CD4-positive, alpha-beta T cell (primary cell): ENCODE results near the gene OR2V1. TPM values are rescaled to one million over a fixed set of nuclear protein-coding genes. Genes with fewer than 3 reads are reported as not detected.
"Not testable (repeated sequence)": the region's sequence is repeated elsewhere in the genome, so short reads cannot be mapped to it uniquely, and the experiment has no call there.

Source experiments
- ATAC-seq: fragments of 200-7000 bp; cut with Tn5 transposase; one replicate; pipeline ENCODE4 v1.10.0; 2022; ENCODE audit warnings: mild to moderate bottlenecking; ENCODE audit not compliant: poor library complexity
- CTCF ChIA-PET: fragments of 350-600 bp; sonication (Branson Sonifier 250); formaldehyde crosslinking; loops from one replicate; lab custom pipeline; 2021; ENCODE audit warnings: antibody characterized with exemption, inconsistent platforms; lab: Charles Lee
- POLR2A ChIA-PET: fragments of 350-600 bp; sonication (Branson Sonifier 250); formaldehyde crosslinking; loops from one replicate; lab custom pipeline; 2021; ENCODE audit warnings: antibody characterized with exemption, inconsistent platforms; lab: Charles Lee
- DNase-seq, 14 experiments: peaks; one replicate each; pipeline ENCODE4 v3.0.0-alpha.2; 2013 to 2020; ENCODE audit warnings: mixed read lengths in 2 of 14
- H3K27ac ChIP-seq, 2 donors: one replicate each; pipeline versions ENCODE4 v1.5.1 to v1.7.0; 2013; ENCODE audit warnings: low read length in 2 of 2, low read depth in 1 of 2, mild to moderate bottlenecking in 1 of 2
- H3K27me3 ChIP-seq, 2 experiments: 1 replicate in 1 of 2; 2 replicates in 1 of 2; pipeline versions ENCODE4 v1.6.1 to v1.7.0; 2013; ENCODE audit warnings: low read length in 2 of 2, control low read depth in 1 of 2, mild to moderate bottlenecking in 1 of 2, moderate library complexity in 1 of 2; ENCODE audit not compliant: insufficient read depth in 2 of 2, control insufficient read depth in 1 of 2
- H3K36me3 ChIP-seq: one replicate; pipeline ENCODE4 v1.6.1; 2013; ENCODE audit warnings: low read length, control low read depth; ENCODE audit not compliant: insufficient read depth
- H3K4me1 ChIP-seq: one replicate; pipeline ENCODE4 v1.6.1; 2013; ENCODE audit warnings: low read length, control low read depth; ENCODE audit not compliant: insufficient read depth
- H3K4me3 ChIP-seq: one replicate; pipeline ENCODE4 v1.5.1; 2013; ENCODE audit warnings: mild to moderate bottlenecking, low read length, moderate library complexity
- H3K9me3 ChIP-seq, 2 experiments: 1 replicate in 1 of 2; 2 replicates in 1 of 2; pipeline versions ENCODE4 v1.6.1 to v1.7.0; 2013; ENCODE audit warnings: low read length in 2 of 2, mild to moderate bottlenecking in 2 of 2, control low read depth in 1 of 2, moderate library complexity in 1 of 2; ENCODE audit not compliant: control insufficient read depth in 1 of 2, insufficient read depth in 1 of 2
- H3K27ac Mint-ChIP-seq: one replicate; pipeline ENCODE4 v1.8.0; 2020; ENCODE audit warnings: mixed read lengths
- H3K27me3 Mint-ChIP-seq: one replicate; pipeline ENCODE4 v1.8.0; 2021; ENCODE audit warnings: mixed read lengths
- H3K36me3 Mint-ChIP-seq: one replicate; pipeline ENCODE4 v1.8.0; 2021; ENCODE audit warnings: low read depth, mixed read lengths
- H3K4me1 Mint-ChIP-seq: one replicate; pipeline ENCODE4 v1.8.0; 2021; ENCODE audit warnings: low read depth, mixed read lengths
- H3K4me3 Mint-ChIP-seq: one replicate; pipeline ENCODE4 v1.8.0; 2020; ENCODE audit warnings: mild to moderate bottlenecking, mixed read lengths
- H3K9me3 Mint-ChIP-seq: one replicate; pipeline ENCODE4 v1.8.0; 2020; ENCODE audit warnings: mixed read lengths
- CTCF ChIP-seq: fragments of 200-600 bp; IDR thresholded peaks from one replicate; pipeline ENCODE4 v1.8.0; 2022; ENCODE audit warnings: antibody characterized with exemption, mild to moderate bottlenecking
- intact Hi-C, 2 experiments: fragments of 100-400 bp; cut with DNase I in 1 of 2; cut with micrococcal nuclease in 1 of 2; formaldehyde crosslinking; loops; one replicate each; pipeline versions ENCODE4 v1.15.1 to v1.9.0; 2023 to 2025; cut with DNase I, micrococcal nuclease
- total RNA-seq, 174 experiments: library from RNA in 2 of 174; stranded (reverse) in 2 of 174; gene quantifications; one replicate each; pipeline ENCODE4 v1.2.3 and lab custom pipeline; 2021 to 2026

The OR2V1 gene
- total RNA-seq, 2 experiments from 2014 or later = not detected

- H3K27me3 Mint-ChIP-seq = peaks cover 51% of the 10 kb centered on the region
- H3K27ac ChIP-seq, DNase-seq, CTCF ChIA-PET, intact Hi-C loops, H3K27ac Mint-ChIP-seq, POLR2A ChIA-PET, H3K4me3 ChIP-seq, H3K4me1 ChIP-seq, H3K36me3 Mint-ChIP-seq, H3K4me3 Mint-ChIP-seq, H3K9me3 Mint-ChIP-seq, ATAC-seq, H3K36me3 ChIP-seq: not testable (repeated sequence)
- H3K4me1 Mint-ChIP-seq = peaks cover 23% of the 10 kb centered on the region
- peaks cover 0 to 17% of the 10 kb centered on the region in 2 experiments for H3K9me3 ChIP-seq
- H3K27me3 ChIP-seq = peaks cover 31 to 44% of the 10 kb centered on the region in 2 experiments
These were observed 28.9 kb downstream of the OR2V1 start for GRCh38 chr5:181101930-181102674.

DNA sequence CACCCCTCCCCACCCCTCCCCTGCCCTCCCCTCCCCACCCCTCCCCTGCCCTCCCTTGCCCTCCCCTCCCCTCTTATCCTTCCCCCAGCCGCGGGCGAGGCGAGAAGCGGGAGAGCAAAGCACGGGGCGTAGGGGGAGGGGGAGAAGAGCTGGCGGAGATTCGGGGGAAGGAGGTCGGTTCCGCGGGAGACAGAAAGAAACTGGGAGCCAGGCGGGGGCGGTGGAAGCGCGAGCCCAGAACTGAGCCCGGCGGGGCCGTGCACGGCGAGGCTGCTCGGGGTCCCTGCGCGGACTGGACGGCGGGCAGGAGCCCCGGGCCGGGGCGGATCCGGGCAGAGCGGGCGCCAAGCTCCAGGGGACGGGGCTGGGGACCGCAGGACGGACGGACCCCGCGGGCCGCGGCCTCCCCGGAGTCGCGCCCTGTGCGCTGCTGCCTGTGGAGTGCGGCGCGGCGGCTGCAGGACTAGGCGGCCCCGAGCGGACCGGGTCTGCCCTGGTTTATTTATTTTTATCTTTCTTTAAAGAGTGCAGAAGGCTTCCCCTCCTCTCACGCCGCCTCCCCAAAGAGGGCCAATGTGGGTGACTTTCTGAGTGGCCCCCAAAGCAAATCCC, 29.8 kb downstream of the OR2V1 start:
- DNase-seq, H3K4me3 Mint-ChIP-seq, POLR2A ChIA-PET: not testable (repeated sequence)

DNA sequence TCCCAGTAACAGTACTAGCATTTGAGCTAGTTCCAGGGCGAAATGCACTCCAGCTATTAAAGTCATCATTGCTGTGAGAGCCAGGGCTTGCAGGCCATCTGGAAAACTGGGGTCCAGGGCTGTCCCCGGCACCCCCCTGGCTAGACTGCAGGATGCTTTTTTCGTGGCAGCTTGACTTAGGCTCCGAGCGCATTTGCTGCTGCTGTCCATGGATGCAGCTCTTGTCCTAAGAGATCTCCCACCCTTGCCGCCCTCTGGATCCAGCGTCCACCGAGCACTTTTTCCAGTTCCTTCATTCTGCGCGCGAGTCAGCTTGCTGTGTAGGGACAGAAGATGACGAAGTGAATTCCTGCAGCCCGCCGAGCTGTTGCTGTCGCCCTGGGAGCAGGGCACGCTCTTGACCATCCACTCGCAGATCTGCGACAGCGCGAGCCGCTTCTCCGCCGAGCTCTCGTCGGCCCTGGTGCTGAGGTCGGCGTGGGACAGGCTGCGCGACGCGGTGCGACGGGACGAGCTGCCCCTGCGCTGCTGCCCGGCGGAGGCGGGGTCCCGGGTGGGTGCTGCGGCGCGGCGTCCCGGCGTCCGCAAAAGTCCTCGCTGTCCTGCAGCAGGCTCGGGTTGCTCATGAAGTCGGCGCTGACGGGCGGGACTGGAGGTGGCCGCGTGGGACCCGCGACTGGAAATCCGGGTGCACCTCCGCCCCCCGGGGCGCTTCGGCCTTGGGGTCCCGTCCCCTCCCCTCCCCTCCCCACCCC, 30.7 kb downstream of the OR2V1 start:
- DNase-seq = no peak
- Histone ChIP-seq H3K4me3 (no peak overlapping the region), H3K27ac (no peak overlapping the region), H3K36me3 (no peaks in the 10 kb centered on the region), H3K9me3 (peaks cover 0 to 14% of the 10 kb centered on the region in 2 experiments), H3K4me1 (peaks cover 7% of the 10 kb centered on the region), H3K27me3 (peaks cover 23 to 29% of the 10 kb centered on the region in 2 experiments)
- ChIA-PET POLR2A (no interaction called here), CTCF (no interaction called here)
- Mint-ChIP-seq H3K9me3 (no peaks in the 10 kb centered on the region), H3K27ac (no peak overlapping the region), H3K27me3 (peaks cover 37% of the 10 kb centered on the region), H3K4me1 (peaks cover 23% of the 10 kb centered on the region), H3K36me3 (peaks cover 9% of the 10 kb centered on the region), H3K4me3 (peak overlapping the region; percentile 57)
- no peak for ATAC-seq
- intact Hi-C loops = no loop called here
- TF ChIP-seq CTCF = no peak

More for the DNA sequence above, 29.8 kb downstream of the OR2V1 start:
- CTCF ChIA-PET, H3K4me1 ChIP-seq, H3K36me3 Mint-ChIP-seq, H3K4me3 ChIP-seq, intact Hi-C loops, H3K27ac ChIP-seq, H3K9me3 Mint-ChIP-seq, H3K36me3 ChIP-seq, H3K27ac Mint-ChIP-seq, ATAC-seq: not testable (repeated sequence)
- H3K27me3 Mint-ChIP-seq = peaks cover 45% of the 10 kb centered on the region
- Histone ChIP-seq H3K9me3 (peaks cover 0 to 14% of the 10 kb centered on the region in 2 experiments), H3K27me3 (peaks cover 26 to 37% of the 10 kb centered on the region in 2 experiments)
- peaks cover 23% of the 10 kb centered on the region for H3K4me1 Mint-ChIP-seq
